Measurements from ENCODE around the gene CXCL11.
"Not testable (repeated sequence)": the region's sequence is repeated elsewhere in the genome, so short reads cannot be mapped to it uniquely, and the experiment has no call there.

CXCL11 gene

DNA sequence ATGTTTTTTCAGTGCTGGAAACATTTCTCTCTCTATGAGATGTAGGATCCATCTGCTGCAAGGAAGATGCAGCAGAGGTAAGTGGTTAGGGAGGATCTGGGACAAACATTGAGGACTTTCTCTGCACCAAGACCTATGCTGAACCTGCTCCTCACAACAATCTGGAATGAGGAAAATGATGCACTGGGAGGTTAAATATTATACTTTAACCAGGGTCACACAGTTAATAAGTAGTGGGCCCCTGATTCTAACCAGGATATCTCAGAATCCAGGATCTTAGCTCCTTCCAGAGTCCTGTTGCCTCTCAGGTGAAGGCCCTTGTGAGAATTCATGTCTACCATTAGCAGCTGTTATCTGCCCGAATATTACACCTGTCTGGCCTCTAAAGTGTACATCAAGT is 35.6 kb downstream of the CXCL11 start:
- DNase-seq: no peak

DNA sequence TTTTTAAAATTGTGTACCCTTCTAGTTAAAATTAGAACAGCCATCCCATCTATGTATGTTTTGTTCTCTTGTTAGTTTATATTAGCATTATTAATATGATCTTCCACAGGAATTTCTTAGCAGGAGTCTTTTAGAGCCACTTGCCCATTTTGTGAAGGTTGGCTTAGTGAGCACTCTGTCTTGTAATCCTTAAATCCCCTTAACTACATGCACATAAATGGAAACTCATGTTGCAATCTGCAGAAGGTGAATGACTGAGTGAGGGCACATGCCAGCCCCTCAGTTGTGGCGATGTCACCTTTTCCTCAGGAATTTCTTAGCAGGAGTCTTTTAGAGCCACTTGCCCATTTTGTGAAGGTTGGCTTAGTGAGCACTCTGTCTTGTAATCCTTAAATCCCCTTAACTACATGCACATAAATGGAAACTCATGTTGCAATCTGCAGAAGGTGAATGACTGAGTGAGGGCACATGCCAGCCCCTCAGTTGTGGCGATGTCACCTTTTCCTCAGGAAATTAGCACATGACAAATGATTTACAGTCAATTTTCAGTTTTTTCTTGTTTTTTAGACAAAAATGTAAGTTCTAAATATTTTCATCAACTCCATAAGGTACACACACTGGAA is 37.2 kb downstream of the CXCL11 start:
- not testable (repeated sequence) for DNase-seq

GRCh38 chr4:75997946-75998345 is 37.9 kb downstream of the CXCL11 start:
- DNase-seq: no peak

DNA sequence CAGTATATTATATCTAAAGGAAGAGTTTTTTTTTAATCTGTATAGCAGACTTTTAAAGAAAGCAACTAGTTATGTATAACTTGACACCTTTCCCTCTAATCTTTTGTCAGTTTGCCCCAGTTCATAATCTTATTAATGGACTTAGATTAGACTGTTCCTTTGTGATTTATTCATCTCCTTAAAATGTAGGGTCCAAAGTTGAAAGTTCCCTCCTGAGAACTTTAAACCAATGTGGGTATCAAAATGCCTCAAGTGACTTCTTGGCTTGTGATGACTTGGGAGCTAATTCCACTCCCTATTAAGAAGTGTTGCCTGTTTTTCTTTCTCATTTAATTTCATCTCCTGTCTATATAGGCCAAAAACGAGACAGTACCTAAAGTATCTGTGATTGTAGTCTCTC is 38.8 kb downstream of the CXCL11 start:
- DNase-seq: no peak

DNA sequence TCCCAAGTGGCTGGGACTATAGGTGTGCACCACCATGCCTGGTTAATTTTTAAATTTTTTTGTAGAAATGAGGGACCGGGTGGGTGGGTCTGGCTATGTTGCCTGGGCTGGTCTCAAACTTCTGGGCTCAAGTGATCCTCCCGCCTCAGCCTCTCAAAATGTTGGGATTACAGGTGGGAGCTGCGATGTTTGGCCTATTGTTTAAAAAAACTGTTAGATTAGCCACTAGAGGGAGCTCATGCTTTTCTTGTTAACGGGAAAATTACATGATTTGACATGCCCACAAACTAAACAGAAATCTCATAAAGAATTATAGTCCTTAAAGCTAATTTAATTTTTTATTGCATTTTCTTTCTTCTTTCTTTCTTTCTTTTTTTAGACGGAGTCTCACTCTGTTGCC is 40.1 kb downstream of the CXCL11 start:
- DNase-seq: peak; percentile 39

- DNase-seq: no peak
Measured at GRCh38 chr4:75992462-75992861, 43.4 kb downstream of the CXCL11 start.

GRCh38 chr4:75989846-75990528 is 45.9 kb downstream of the CXCL11 start:
- DNase-seq: no peak

DNA sequence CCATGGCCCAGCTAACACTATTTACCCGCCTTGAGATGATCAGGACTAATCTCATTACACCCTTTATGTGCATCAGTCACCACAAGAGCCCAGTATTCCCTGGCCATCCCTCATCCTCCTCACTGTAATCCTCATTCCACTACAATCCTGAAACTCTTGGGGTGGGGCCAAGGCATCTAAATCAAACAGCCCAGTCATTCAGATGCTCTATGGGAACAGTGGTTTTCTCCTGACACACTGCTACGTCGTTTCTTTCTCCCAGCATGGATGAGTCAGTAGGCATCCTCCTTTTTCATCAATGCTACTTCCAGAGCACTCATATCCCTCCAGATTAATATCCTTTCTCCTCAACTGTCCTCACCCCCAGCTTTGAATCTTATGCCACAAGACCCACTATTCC is 50.8 kb downstream of the CXCL11 start:
- no peak for DNase-seq
